ENCODE results near the gene IFI30. TPM values are rescaled to one million over a fixed set of nuclear protein-coding genes. Genes with fewer than 3 reads are reported as not detected.

The IFI30 gene
- total and polyA plus RNA-seq, 2 experiments from 2014 or later = 27.4 to 34.4 TPM

GRCh38 chr19:18226956-18227780 lies 53.6 kb downstream of the IFI30 start (continued):
- TF ChIP-seq, protein P1, sequence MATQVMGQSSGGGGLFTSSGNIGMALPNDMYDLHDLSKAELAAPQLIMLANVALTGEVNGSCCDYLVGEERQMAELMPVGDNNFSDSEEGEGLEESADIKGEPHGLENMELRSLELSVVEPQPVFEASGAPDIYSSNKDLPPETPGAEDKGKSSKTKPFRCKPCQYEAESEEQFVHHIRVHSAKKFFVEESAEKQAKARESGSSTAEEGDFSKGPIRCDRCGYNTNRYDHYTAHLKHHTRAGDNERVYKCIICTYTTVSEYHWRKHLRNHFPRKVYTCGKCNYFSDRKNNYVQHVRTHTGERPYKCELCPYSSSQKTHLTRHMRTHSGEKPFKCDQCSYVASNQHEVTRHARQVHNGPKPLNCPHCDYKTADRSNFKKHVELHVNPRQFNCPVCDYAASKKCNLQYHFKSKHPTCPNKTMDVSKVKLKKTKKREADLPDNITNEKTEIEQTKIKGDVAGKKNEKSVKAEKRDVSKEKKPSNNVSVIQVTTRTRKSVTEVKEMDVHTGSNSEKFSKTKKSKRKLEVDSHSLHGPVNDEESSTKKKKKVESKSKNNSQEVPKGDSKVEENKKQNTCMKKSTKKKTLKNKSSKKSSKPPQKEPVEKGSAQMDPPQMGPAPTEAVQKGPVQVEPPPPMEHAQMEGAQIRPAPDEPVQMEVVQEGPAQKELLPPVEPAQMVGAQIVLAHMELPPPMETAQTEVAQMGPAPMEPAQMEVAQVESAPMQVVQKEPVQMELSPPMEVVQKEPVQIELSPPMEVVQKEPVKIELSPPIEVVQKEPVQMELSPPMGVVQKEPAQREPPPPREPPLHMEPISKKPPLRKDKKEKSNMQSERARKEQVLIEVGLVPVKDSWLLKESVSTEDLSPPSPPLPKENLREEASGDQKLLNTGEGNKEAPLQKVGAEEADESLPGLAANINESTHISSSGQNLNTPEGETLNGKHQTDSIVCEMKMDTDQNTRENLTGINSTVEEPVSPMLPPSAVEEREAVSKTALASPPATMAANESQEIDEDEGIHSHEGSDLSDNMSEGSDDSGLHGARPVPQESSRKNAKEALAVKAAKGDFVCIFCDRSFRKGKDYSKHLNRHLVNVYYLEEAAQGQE (IDR thresholded peaks at IDR 0.05; ENCODE audit: unreplicated experiment) = no peak
- TF ChIP-seq POLR2AphosphoS5 (IDR thresholded peaks at IDR 0.05; ENCODE audit: low read depth) (no peak), ZNF114 (CRISPR knock-in tag; IDR thresholded peaks at IDR 0.05) (no peak), EZH2phosphoT487 (IDR thresholded peaks at IDR 0.05; ENCODE audit: unreplicated experiment) (no peak), CTCF (conservative IDR thresholded peaks at IDR 0.05; ENCODE audit: low read depth in 2 of 2) (no peak), CREB1 (CRISPR knock-in tag; IDR thresholded peaks at IDR 0.05; ENCODE audit: low read depth) (no peak), STAT1 (IDR thresholded peaks at IDR 0.05; ENCODE audit: unreplicated experiment) (no peak), ZNF331 (CRISPR knock-in tag; IDR thresholded peaks at IDR 0.05; ENCODE audit: low read depth) (no peak), EZH2 (IDR thresholded peaks at IDR 0.05; ENCODE audit: low read depth, unreplicated experiment) (no peak)
- TF ChIP-seq, protein P2, sequence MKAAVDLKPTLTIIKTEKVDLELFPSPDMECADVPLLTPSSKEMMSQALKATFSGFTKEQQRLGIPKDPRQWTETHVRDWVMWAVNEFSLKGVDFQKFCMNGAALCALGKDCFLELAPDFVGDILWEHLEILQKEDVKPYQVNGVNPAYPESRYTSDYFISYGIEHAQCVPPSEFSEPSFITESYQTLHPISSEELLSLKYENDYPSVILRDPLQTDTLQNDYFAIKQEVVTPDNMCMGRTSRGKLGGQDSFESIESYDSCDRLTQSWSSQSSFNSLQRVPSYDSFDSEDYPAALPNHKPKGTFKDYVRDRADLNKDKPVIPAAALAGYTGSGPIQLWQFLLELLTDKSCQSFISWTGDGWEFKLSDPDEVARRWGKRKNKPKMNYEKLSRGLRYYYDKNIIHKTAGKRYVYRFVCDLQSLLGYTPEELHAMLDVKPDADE (IDR thresholded peaks at IDR 0.05) = no peak

Small RNAs within 50 kb of the gene (small RNA-seq; reads per million reads assigned to genes)
- not detected for gene IFI30 (ENCODE audit: low replicate concordance)

Other genes starting within 250 kb of the IFI30 start
- 55.0 and 56.0 TPM in 2 replicates for gene CCDC124, start 240.8 kb upstream of the IFI30 start, total RNA-seq (2014; rRNA removed; shearing (Covaris generic))
- gene CCDC124, start 240.8 kb upstream of the IFI30 start, polyA plus RNA-seq (2016; fragmentation: Nextera tagmentation; extraction: Ambion mirVana) = 182 and 194 TPM in 2 replicates
- 12.4 and 29.8 TPM in 2 replicates for gene KCNN1, start 206.7 kb upstream of the IFI30 start, total RNA-seq (2014; rRNA removed; shearing (Covaris generic))
- 2.2 and 3.3 TPM in 2 replicates for gene KCNN1, start 206.7 kb upstream of the IFI30 start, polyA plus RNA-seq (2016; fragmentation: Nextera tagmentation; extraction: Ambion mirVana)
- gene ARRDC2, start 165.6 kb upstream of the IFI30 start, total RNA-seq (2014; rRNA removed; shearing (Covaris generic)) = 7.1 and 18.7 TPM in 2 replicates
- 2.4 and 3.2 TPM in 2 replicates for gene ARRDC2, start 165.6 kb upstream of the IFI30 start, polyA plus RNA-seq (2016; fragmentation: Nextera tagmentation; extraction: Ambion mirVana)
- gene IL12RB1, start 86.9 kb upstream of the IFI30 start, total RNA-seq (2014; rRNA removed; shearing (Covaris generic)) = not detected in 2 replicates
- not detected in 2 replicates for gene IL12RB1, start 86.9 kb upstream of the IFI30 start, polyA plus RNA-seq (2016; fragmentation: Nextera tagmentation; extraction: Ambion mirVana)
- 8.8 and 9.9 TPM in 2 replicates for gene MAST3, start 76.0 kb upstream of the IFI30 start, total RNA-seq (2014; rRNA removed; shearing (Covaris generic))
- gene MAST3, start 76.0 kb upstream of the IFI30 start, polyA plus RNA-seq (2016; fragmentation: Nextera tagmentation; extraction: Ambion mirVana) = 5.6 and 6.3 TPM in 2 replicates
- 37.1 and 66.6 TPM in 2 replicates for gene PIK3R2, start 20.6 kb upstream of the IFI30 start, total RNA-seq (2014; rRNA removed; shearing (Covaris generic))
- gene PIK3R2, start 20.6 kb upstream of the IFI30 start, polyA plus RNA-seq (2016; fragmentation: Nextera tagmentation; extraction: Ambion mirVana) = 8.5 and 9.8 TPM in 2 replicates
- 41.9 and 81.3 TPM in 2 replicates for gene MPV17L2, start 19.4 kb downstream of the IFI30 start, total RNA-seq (2014; rRNA removed; shearing (Covaris generic))
- gene MPV17L2, start 19.4 kb downstream of the IFI30 start, polyA plus RNA-seq (2016; fragmentation: Nextera tagmentation; extraction: Ambion mirVana) = 38.7 and 40.2 TPM in 2 replicates
- gene RAB3A, start 30.2 kb downstream of the IFI30 start, total RNA-seq (2014; rRNA removed; shearing (Covaris generic)) = 9.7 and 11.6 TPM in 2 replicates
- 20.3 and 24.1 TPM in 2 replicates for gene RAB3A, start 30.2 kb downstream of the IFI30 start, polyA plus RNA-seq (2016; fragmentation: Nextera tagmentation; extraction: Ambion mirVana)
- 3.6 and 7.1 TPM in 2 replicates for gene PDE4C, start 52.6 kb downstream of the IFI30 start, total RNA-seq (2014; rRNA removed; shearing (Covaris generic))
- 1.6 and 2.5 TPM in 2 replicates for gene PDE4C, start 52.6 kb downstream of the IFI30 start, polyA plus RNA-seq (2016; fragmentation: Nextera tagmentation; extraction: Ambion mirVana)
- gene IQCN, start 100.6 kb downstream of the IFI30 start, total RNA-seq (2014; rRNA removed; shearing (Covaris generic)) = 0.35 and 0.89 TPM in 2 replicates
- 0.10 TPM in 1 of 2 replicates, not detected in the other for gene IQCN, start 100.6 kb downstream of the IFI30 start, polyA plus RNA-seq (2016; fragmentation: Nextera tagmentation; extraction: Ambion mirVana)
- gene JUND, start 107.8 kb downstream of the IFI30 start, total RNA-seq (2014; rRNA removed; shearing (Covaris generic)) = 154 and 181 TPM in 2 replicates
- gene JUND, start 107.8 kb downstream of the IFI30 start, polyA plus RNA-seq (2016; fragmentation: Nextera tagmentation; extraction: Ambion mirVana) = 40.0 and 52.5 TPM in 2 replicates
- 511 and 591 TPM in 2 replicates for gene LSM4, start 149.3 kb downstream of the IFI30 start, total RNA-seq (2014; rRNA removed; shearing (Covaris generic))
- gene LSM4, start 149.3 kb downstream of the IFI30 start, polyA plus RNA-seq (2016; fragmentation: Nextera tagmentation; extraction: Ambion mirVana) = 637 and 641 TPM in 2 replicates
- gene PGPEP1, start 166.8 kb downstream of the IFI30 start, total RNA-seq (2014; rRNA removed; shearing (Covaris generic)) = 18.9 and 27.6 TPM in 2 replicates
- gene PGPEP1, start 166.8 kb downstream of the IFI30 start, polyA plus RNA-seq (2016; fragmentation: Nextera tagmentation; extraction: Ambion mirVana) = 15.5 and 19.4 TPM in 2 replicates
- gene GDF15, start 212.3 kb downstream of the IFI30 start, total RNA-seq (2014; rRNA removed; shearing (Covaris generic)) = 15.7 and 19.8 TPM in 2 replicates
- 12.6 and 18.3 TPM in 2 replicates for gene GDF15, start 212.3 kb downstream of the IFI30 start, polyA plus RNA-seq (2016; fragmentation: Nextera tagmentation; extraction: Ambion mirVana)
- gene LRRC25, start 223.8 kb downstream of the IFI30 start, total RNA-seq (2014; rRNA removed; shearing (Covaris generic)) = 0.17 TPM in 1 of 2 replicates, not detected in the other
- 0.14 and 0.24 TPM in 2 replicates for gene LRRC25, start 223.8 kb downstream of the IFI30 start, polyA plus RNA-seq (2016; fragmentation: Nextera tagmentation; extraction: Ambion mirVana)
- 42.8 and 44.4 TPM in 2 replicates for gene SSBP4, start 245.6 kb downstream of the IFI30 start, total RNA-seq (2014; rRNA removed; shearing (Covaris generic))
- gene SSBP4, start 245.6 kb downstream of the IFI30 start, polyA plus RNA-seq (2016; fragmentation: Nextera tagmentation; extraction: Ambion mirVana) = 47.9 and 52.0 TPM in 2 replicates

Data from GM23338 (cell line).